Neural cell (in vitro differentiated cells): Measurements from ENCODE around the gene CRTAC1. TPM values are rescaled to one million over a fixed set of nuclear protein-coding genes. Genes with fewer than 3 reads are reported as not detected.

Source experiments
- H2AFZ ChIP-seq: fragments of 200-600, 300-800 bp; sonication (generic), shearing (Covaris generic); 2 replicates; pipeline ENCODE4 v1.6.0; 2014; ENCODE audit warnings: low read depth, mild to moderate bottlenecking, antibody characterized with exemption, low read length, moderate library complexity
- H3F3A ChIP-seq: fragments of 200-600 bp; shearing (Covaris generic); 2 replicates; pipeline ENCODE4 v1.6.1; 2016; ENCODE audit warnings: mild to moderate bottlenecking, moderate library complexity, mixed read lengths, antibody characterized with exemption, low read length; ENCODE audit not compliant: insufficient read depth, poor library complexity, severe bottlenecking
- H3K27ac ChIP-seq: fragments of 200-600, 300-800 bp; sonication (generic), shearing (Covaris generic); 2 replicates; pipeline ENCODE4 v1.5.1; 2014; ENCODE audit warnings: mild to moderate bottlenecking, low read length, moderate library complexity
- H3K27me3 ChIP-seq: fragments of 300-800, 200-600 bp; sonication (generic), shearing (Covaris generic); 2 replicates; pipeline ENCODE4 v1.6.0; 2014; ENCODE audit warnings: mild to moderate bottlenecking, low read depth, low read length, moderate library complexity; ENCODE audit not compliant: insufficient read depth
- H3K36me3 ChIP-seq: fragments of 300-800, 200-600 bp; sonication (generic), shearing (Covaris generic); 2 replicates; pipeline ENCODE4 v1.5.1; 2014; ENCODE audit warnings: mild to moderate bottlenecking, antibody characterized with exemption, low read length, moderate library complexity; ENCODE audit not compliant: insufficient read depth
- H3K4me2 ChIP-seq: fragments of 300-800, 200-600 bp; sonication (generic), shearing (Covaris generic); 2 replicates; pipeline ENCODE4 v1.6.0; 2014; ENCODE audit warnings: mild to moderate bottlenecking, low read length
- H3K4me3 ChIP-seq: fragments of 300-800, 200-600 bp; sonication (generic), shearing (Covaris generic); 2 replicates; pipeline ENCODE4 v1.5.1; 2014; ENCODE audit warnings: mild to moderate bottlenecking, low read length, moderate library complexity
- H3K79me2 ChIP-seq: fragments of 200-600 bp; shearing (Covaris generic); replicated peaks from 2 replicates; pipeline ENCODE4 v1.6.0; 2014; ENCODE audit warnings: mild to moderate bottlenecking, low read length, moderate library complexity; ENCODE audit not compliant: insufficient read depth
- H3K9ac ChIP-seq: fragments of 300-800, 200-600 bp; sonication (generic), shearing (Covaris generic); 2 replicates; pipeline ENCODE4 v1.6.1; 2016; ENCODE audit warnings: mild to moderate bottlenecking, low read length, mixed read lengths
- H3K9me2 ChIP-seq: fragments of 200-600 bp; shearing (Covaris generic); 2 replicates; pipeline ENCODE4 v1.6.1; 2016; ENCODE audit warnings: mild to moderate bottlenecking, low read length, mixed read lengths; ENCODE audit not compliant: insufficient read depth
- H3K9me3 ChIP-seq: fragments of 200-600, 300-800 bp; sonication (generic), shearing (Covaris generic); 2 replicates; pipeline ENCODE4 v1.6.1; 2016; ENCODE audit warnings: mild to moderate bottlenecking, mixed run types, low read length, moderate library complexity, mixed read lengths
- H4K20me1 ChIP-seq: fragments of 200-600 bp; shearing (Covaris generic); 2 replicates; pipeline ENCODE4 v1.6.1; 2016; ENCODE audit warnings: mild to moderate bottlenecking, mixed run types; ENCODE audit not compliant: insufficient read depth
- EP300 ChIP-seq: fragments of 450-650 bp; conservative IDR thresholded peaks from 2 replicates; pipeline ENCODE4 v1.6.1; 2014; ENCODE audit warnings: antibody characterized with exemption, mild to moderate bottlenecking, moderate library complexity; ENCODE audit not compliant: poor library complexity, severe bottlenecking
- EZH2 ChIP-seq: fragments of 200-600, 300-800 bp; shearing (Covaris generic), sonication (generic); IDR thresholded peaks from 2 replicates; pipeline ENCODE4 v1.6.1; 2014; ENCODE audit warnings: antibody characterized with exemption, low read length, borderline replicate concordance, mild to moderate bottlenecking; ENCODE audit not compliant: insufficient read depth, poor library complexity, severe bottlenecking
- MXI1 ChIP-seq: fragments of 450-650 bp; conservative IDR thresholded peaks from 2 replicates; pipeline ENCODE4 v1.6.1; 2014; ENCODE audit warnings: antibody characterized with exemption, mild to moderate bottlenecking; ENCODE audit not compliant: poor library complexity, severe bottlenecking
- POLR2AphosphoS5 ChIP-seq: IDR thresholded peaks from 2 replicates; pipeline ENCODE4 v1.6.1; 2012
- RAD21 ChIP-seq: fragments of 450-650 bp; conservative IDR thresholded peaks from 2 replicates; pipeline ENCODE4 v1.6.1; 2014; ENCODE audit warnings: antibody characterized with exemption, mild to moderate bottlenecking, moderate library complexity
- SMC3 ChIP-seq: fragments of 450-650 bp; conservative IDR thresholded peaks from 2 replicates; pipeline ENCODE4 v1.6.1; 2014; ENCODE audit warnings: antibody characterized with exemption, mild to moderate bottlenecking, moderate library complexity; ENCODE audit not compliant: poor library complexity
- TAF1 ChIP-seq: IDR thresholded peaks from 2 replicates; pipeline ENCODE4 v1.6.1; 2012; ENCODE audit warnings: low read depth
- polyA plus RNA-seq: library from polyadenylated mRNA; depleted of rRNA; stranded (reverse); fragments of >200 nt; gene quantifications from 2 replicates; pipeline ENCODE4 v1.2.3, GENCODE V29; 2014
- TF ChIP-seq, protein P1 (sequence below): fragments of 450-650 bp; IDR thresholded peaks from 2 replicates; pipeline ENCODE4 v1.5.1; 2014; ENCODE audit warnings: antibody characterized with exemption, mild to moderate bottlenecking, moderate library complexity; ENCODE audit not compliant: poor library complexity, severe bottlenecking
- TF ChIP-seq, protein P2 (sequence below): IDR thresholded peaks from 2 replicates; pipeline ENCODE4 v1.6.1; 2012; ENCODE audit warnings: borderline replicate concordance

CRTAC1 gene
- polyA plus RNA-seq, 1 donor from 2014 or later: 1.1 TPM

DNA sequence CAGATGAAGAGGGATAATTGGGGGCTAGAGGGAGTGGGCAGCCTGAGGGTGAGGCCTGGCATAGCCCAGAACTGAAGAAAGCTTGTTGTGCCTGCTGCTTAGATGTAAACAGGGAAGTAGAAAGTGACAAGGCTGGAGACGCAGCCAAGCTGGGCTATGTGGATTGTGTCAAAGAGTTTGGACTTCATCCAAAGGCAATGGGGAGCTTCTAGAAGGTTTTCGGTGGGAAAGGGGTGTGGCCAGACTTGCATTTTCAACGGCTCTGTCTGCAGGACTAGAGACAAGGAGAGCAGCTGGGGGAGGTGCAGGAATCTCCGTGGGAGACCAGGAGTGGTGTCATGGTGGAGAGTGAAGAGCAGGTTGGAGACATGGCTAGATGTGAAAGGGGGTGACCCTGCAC lies 132.0 kb downstream of the CRTAC1 start:
- H3K27ac ChIP-seq: no peak overlapping the region

DNA sequence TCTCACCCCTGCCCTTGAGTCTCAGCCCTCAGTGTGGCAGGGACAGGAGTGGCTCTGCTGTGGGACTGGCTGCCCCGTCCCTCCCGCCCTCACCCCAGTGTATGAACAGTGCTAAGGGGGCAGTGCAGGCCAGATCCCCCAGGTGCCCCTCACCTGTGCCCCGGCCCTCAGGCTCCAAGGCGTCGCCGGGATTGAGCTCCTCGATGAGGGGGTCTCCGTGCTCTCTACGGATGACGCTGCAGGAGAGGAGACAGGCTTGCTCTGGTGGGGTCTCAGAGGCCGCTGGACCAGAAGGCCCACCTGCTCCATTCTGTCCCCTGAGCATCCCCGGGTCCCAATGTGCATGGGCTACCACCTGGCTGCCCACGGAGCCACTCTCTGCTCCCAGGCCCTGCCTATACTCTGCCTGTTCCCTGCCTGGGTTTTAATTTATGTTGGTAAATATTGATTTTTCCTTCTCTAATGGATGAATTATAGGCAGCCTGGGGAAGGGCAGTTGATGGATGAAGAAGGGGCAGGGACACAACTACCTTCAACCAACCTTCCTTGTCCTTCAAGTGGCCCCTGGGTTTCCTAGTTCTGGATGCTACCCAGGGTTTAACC lies 133.6 kb downstream of the CRTAC1 start:
- no peak overlapping the region for H3K9ac ChIP-seq
- no peaks in the 10 kb centered on the region for H4K20me1 ChIP-seq
- H3K79me2 ChIP-seq: no peaks in the 10 kb centered on the region
- no peak for TF ChIP-seq POLR2AphosphoS5
- no peaks in the 10 kb centered on the region for H3K9me3 ChIP-seq
- no peak overlapping the region for H3K27ac ChIP-seq
- H3K4me2 ChIP-seq: no peak overlapping the region
- H3K36me3 ChIP-seq: no peaks in the 10 kb centered on the region
- H3F3A ChIP-seq: no peaks in the 10 kb centered on the region
- H2AFZ ChIP-seq: no peak overlapping the region
- H3K9me2 ChIP-seq: no peaks in the 10 kb centered on the region
- H3K4me3 ChIP-seq: no peak overlapping the region
- no peaks in the 10 kb centered on the region for H3K27me3 ChIP-seq

More for the DNA sequence above, 132.0 kb downstream of the CRTAC1 start:
- Histone ChIP-seq H3K4me3 (no peak overlapping the region), H3K79me2 (no peaks in the 10 kb centered on the region), H3K9ac (no peak overlapping the region), H3F3A (no peaks in the 10 kb centered on the region), H2AFZ (no peak overlapping the region), H3K9me3 (no peaks in the 10 kb centered on the region), H4K20me1 (no peaks in the 10 kb centered on the region), H3K27me3 (no peaks in the 10 kb centered on the region), H3K4me2 (no peak overlapping the region), H3K36me3 (no peaks in the 10 kb centered on the region), H3K9me2 (no peaks in the 10 kb centered on the region)
- TF ChIP-seq POLR2AphosphoS5: no peak
- no peak for TF ChIP-seq SMC3
- TF ChIP-seq EP300: no peak
- TF ChIP-seq TAF1: no peak
- no peak for TF ChIP-seq EZH2
- no peak for TF ChIP-seq MXI1
- no peak for TF ChIP-seq RAD21
- TF ChIP-seq, protein P1, sequence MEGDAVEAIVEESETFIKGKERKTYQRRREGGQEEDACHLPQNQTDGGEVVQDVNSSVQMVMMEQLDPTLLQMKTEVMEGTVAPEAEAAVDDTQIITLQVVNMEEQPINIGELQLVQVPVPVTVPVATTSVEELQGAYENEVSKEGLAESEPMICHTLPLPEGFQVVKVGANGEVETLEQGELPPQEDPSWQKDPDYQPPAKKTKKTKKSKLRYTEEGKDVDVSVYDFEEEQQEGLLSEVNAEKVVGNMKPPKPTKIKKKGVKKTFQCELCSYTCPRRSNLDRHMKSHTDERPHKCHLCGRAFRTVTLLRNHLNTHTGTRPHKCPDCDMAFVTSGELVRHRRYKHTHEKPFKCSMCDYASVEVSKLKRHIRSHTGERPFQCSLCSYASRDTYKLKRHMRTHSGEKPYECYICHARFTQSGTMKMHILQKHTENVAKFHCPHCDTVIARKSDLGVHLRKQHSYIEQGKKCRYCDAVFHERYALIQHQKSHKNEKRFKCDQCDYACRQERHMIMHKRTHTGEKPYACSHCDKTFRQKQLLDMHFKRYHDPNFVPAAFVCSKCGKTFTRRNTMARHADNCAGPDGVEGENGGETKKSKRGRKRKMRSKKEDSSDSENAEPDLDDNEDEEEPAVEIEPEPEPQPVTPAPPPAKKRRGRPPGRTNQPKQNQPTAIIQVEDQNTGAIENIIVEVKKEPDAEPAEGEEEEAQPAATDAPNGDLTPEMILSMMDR: no peak
- TF ChIP-seq, protein P2, sequence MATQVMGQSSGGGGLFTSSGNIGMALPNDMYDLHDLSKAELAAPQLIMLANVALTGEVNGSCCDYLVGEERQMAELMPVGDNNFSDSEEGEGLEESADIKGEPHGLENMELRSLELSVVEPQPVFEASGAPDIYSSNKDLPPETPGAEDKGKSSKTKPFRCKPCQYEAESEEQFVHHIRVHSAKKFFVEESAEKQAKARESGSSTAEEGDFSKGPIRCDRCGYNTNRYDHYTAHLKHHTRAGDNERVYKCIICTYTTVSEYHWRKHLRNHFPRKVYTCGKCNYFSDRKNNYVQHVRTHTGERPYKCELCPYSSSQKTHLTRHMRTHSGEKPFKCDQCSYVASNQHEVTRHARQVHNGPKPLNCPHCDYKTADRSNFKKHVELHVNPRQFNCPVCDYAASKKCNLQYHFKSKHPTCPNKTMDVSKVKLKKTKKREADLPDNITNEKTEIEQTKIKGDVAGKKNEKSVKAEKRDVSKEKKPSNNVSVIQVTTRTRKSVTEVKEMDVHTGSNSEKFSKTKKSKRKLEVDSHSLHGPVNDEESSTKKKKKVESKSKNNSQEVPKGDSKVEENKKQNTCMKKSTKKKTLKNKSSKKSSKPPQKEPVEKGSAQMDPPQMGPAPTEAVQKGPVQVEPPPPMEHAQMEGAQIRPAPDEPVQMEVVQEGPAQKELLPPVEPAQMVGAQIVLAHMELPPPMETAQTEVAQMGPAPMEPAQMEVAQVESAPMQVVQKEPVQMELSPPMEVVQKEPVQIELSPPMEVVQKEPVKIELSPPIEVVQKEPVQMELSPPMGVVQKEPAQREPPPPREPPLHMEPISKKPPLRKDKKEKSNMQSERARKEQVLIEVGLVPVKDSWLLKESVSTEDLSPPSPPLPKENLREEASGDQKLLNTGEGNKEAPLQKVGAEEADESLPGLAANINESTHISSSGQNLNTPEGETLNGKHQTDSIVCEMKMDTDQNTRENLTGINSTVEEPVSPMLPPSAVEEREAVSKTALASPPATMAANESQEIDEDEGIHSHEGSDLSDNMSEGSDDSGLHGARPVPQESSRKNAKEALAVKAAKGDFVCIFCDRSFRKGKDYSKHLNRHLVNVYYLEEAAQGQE: no peak

DNA sequence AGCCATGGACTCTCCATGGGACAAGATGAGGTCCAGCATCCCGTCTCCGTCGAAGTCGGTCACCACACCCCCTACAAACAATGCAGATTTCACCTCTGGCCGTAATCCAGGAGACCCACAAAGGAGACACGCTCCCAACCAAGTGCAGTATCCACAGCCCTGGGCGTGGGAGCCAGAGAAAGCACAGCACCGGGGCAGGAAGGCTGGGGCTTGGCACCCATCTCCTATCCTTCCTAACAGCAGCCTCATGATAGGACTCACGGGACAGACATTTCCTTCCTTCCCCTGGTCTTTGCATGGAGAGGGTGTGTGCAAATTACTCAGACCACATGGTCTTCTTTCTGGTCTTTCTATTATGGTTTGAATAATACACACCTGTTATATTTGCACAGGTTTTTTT lies 134.5 kb downstream of the CRTAC1 start:
- H3K36me3 ChIP-seq: no peaks in the 10 kb centered on the region
- no peaks in the 10 kb centered on the region for H4K20me1 ChIP-seq
- no peak overlapping the region for H3K4me3 ChIP-seq
- H3F3A ChIP-seq: no peaks in the 10 kb centered on the region
- no peaks in the 10 kb centered on the region for H3K79me2 ChIP-seq
- no peaks in the 10 kb centered on the region for H3K27me3 ChIP-seq
- no peak overlapping the region for H2AFZ ChIP-seq
- no peaks in the 10 kb centered on the region for H3K9me2 ChIP-seq
- H3K9me3 ChIP-seq: no peaks in the 10 kb centered on the region
- H3K27ac ChIP-seq: no peak overlapping the region
- no peak overlapping the region for H3K4me2 ChIP-seq
- TF ChIP-seq EP300 (no peak), TAF1 (no peak), SMC3 (no peak), EZH2 (no peak), MXI1 (no peak), RAD21 (no peak), POLR2AphosphoS5 (no peak)
- TF ChIP-seq, protein P1: no peak
- TF ChIP-seq, protein P2: no peak
- no peak overlapping the region for H3K9ac ChIP-seq
